ENCODE results near the gene TRABD. TPM values are rescaled to one million over a fixed set of nuclear protein-coding genes. Genes with fewer than 3 reads are reported as not detected.
A peak's percentile ranks its signal among the peaks of the same experiment; 100 is the strongest.

Gene TRABD
- total RNA-seq, 4 donors from 2014 or later: 35.7 to 78.2 (median 39.1) TPM

GRCh38 chr22:50192436-50193204, 6.9 kb downstream of the TRABD start:
- no peaks in the 10 kb centered on the region for H3K9me3 ChIP-seq
- H3K27ac ChIP-seq: peak overlapping the region; percentile 10
- H3K4me1 ChIP-seq: peaks cover 45% of the 10 kb centered on the region
- WGBS: 65% methylated on average over 16 of the region's 25 CpGs
- no peak overlapping the region for H3K4me3 ChIP-seq
- no peak for DNase-seq (ENCODE audit: low spot score in 2 of 2)
- TF ChIP-seq EP300 (IDR thresholded peaks at IDR 0.05): no peak
- no peak for TF ChIP-seq CTCF (IDR thresholded peaks at IDR 0.05)
- TF ChIP-seq POLR2A (IDR thresholded peaks at IDR 0.05): no peak
- no peak for TF ChIP-seq POLR2AphosphoS5 (IDR thresholded peaks at IDR 0.05)
- H3K27me3 ChIP-seq: no peaks in the 10 kb centered on the region
- peaks cover 30% of the 10 kb centered on the region for H3K36me3 ChIP-seq

- Histone ChIP-seq H3K4me1 (peaks cover 43% of the 10 kb centered on the region), H3K36me3 (peaks cover 40% of the 10 kb centered on the region), H3K27me3 (no peaks in the 10 kb centered on the region), H3K4me3 (no peak overlapping the region), H3K9me3 (no peaks in the 10 kb centered on the region), H3K27ac (no peak overlapping the region)
- TF ChIP-seq POLR2AphosphoS5 (IDR thresholded peaks at IDR 0.05) (no peak), EP300 (IDR thresholded peaks at IDR 0.05) (no peak), CTCF (IDR thresholded peaks at IDR 0.05) (no peak), POLR2A (IDR thresholded peaks at IDR 0.05) (no peak)
- no peak for DNase-seq (ENCODE audit: low spot score in 2 of 2)
- 60% methylated on average over 1 of the region's 8 CpGs for WGBS
Observed at GRCh38 chr22:50193621-50194020, 7.9 kb downstream of the TRABD start.

- DNase-seq (ENCODE audit: low spot score in 2 of 2): no peak
- peaks cover 42% of the 10 kb centered on the region for H3K36me3 ChIP-seq
- H3K9me3 ChIP-seq: no peaks in the 10 kb centered on the region
- H3K4me1 ChIP-seq: peaks cover 37% of the 10 kb centered on the region
- H3K27ac ChIP-seq: no peak overlapping the region
- H3K27me3 ChIP-seq: no peaks in the 10 kb centered on the region
- no peak overlapping the region for H3K4me3 ChIP-seq
- TF ChIP-seq EP300 (IDR thresholded peaks at IDR 0.05) (no peak), CTCF (IDR thresholded peaks at IDR 0.05) (no peak), POLR2A (IDR thresholded peaks at IDR 0.05) (no peak), POLR2AphosphoS5 (IDR thresholded peaks at IDR 0.05) (no peak)
- WGBS: 95% methylated on average over 19 of the region's 44 CpGs
Observed at GRCh38 chr22:50194037-50194805, 8.5 kb downstream of the TRABD start.

- peaks cover 42% of the 10 kb centered on the region for H3K36me3 ChIP-seq
- no peaks in the 10 kb centered on the region for H3K27me3 ChIP-seq
- H3K4me1 ChIP-seq: peaks cover 27% of the 10 kb centered on the region
- H3K4me3 ChIP-seq: no peak overlapping the region
- H3K27ac ChIP-seq: no peak overlapping the region
- no peaks in the 10 kb centered on the region for H3K9me3 ChIP-seq
- no peak for TF ChIP-seq EP300 (IDR thresholded peaks at IDR 0.05)
- no peak for TF ChIP-seq CTCF (IDR thresholded peaks at IDR 0.05)
- TF ChIP-seq POLR2A (IDR thresholded peaks at IDR 0.05): no peak
- no peak for TF ChIP-seq POLR2AphosphoS5 (IDR thresholded peaks at IDR 0.05)
- DNase-seq (ENCODE audit: low spot score in 2 of 2): no peak
- WGBS: 100% methylated on average over 2 of the region's 18 CpGs
Observed at GRCh38 chr22:50196256-50196655, 10.5 kb downstream of the TRABD start.
